NCI-H146 treated with DMSO at 0.1 percent for 48 hours (cell line): ENCODE data around the gene NOXRED1.
"Not testable (repeated sequence)": the region's sequence is repeated elsewhere in the genome, so short reads cannot be mapped to it uniquely, and the experiment has no call there.

Source experiments
- DNase-seq: peaks from one replicate; lab custom pipeline; 2025; ENCODE audit not compliant: unreplicated experiment; lab: John Stamatoyannopoulos, UW

The NOXRED1 gene

GRCh38 chr14:77423423-77423822, at the start of gene NOXRED1:
Gene NOXRED1 (minus strand): TSS chr14:77423523. CDS start chr14:77422889, 634 bp downstream.
- DNase-seq, result no peak

- DNase-seq, result no peak
Observed at GRCh38 chr14:77470224-77470870, 47.0 kb upstream of the NOXRED1 start.

- DNase-seq, result no peak
Observed at GRCh38 chr14:77469539-77469938, 46.2 kb upstream of the NOXRED1 start.

GRCh38 chr14:77469067-77469505, 45.8 kb upstream of the NOXRED1 start:
- no peak for DNase-seq

- DNase-seq, result no peak
Observed at GRCh38 chr14:77467801-77468200, 44.5 kb upstream of the NOXRED1 start.

GRCh38 chr14:77459072-77459723, 35.9 kb upstream of the NOXRED1 start:
- peak; percentile 12 for DNase-seq

- no peak for DNase-seq
Observed at GRCh38 chr14:77458249-77458950, 35.1 kb upstream of the NOXRED1 start.

GRCh38 chr14:77457522-77458248, 34.4 kb upstream of the NOXRED1 start, which contains the start of the genes AHSA1 and VIPAS39:
Gene AHSA1 (plus strand): TSS chr14:77458093. CDS start chr14:77458190, 97 bp downstream.
Gene VIPAS39 (minus strand): TSS chr14:77457601. CDS start chr14:77454102, 3,499 bp downstream.
- DNase-seq, result peak; percentile 94

GRCh38 chr14:77457115-77457521, 33.8 kb upstream of the NOXRED1 start:
- no peak for DNase-seq

GRCh38 chr14:77455966-77456640, 32.8 kb upstream of the NOXRED1 start:
- DNase-seq, result no peak

GRCh38 chr14:77442196-77442595, 18.9 kb upstream of the NOXRED1 start:
- no peak for DNase-seq

GRCh38 chr14:77439861-77440260, 16.5 kb upstream of the NOXRED1 start:
- no peak for DNase-seq

GRCh38 chr14:77438596-77438995, 15.3 kb upstream of the NOXRED1 start:
- no peak for DNase-seq

GRCh38 chr14:77436042-77436441, 12.7 kb upstream of the NOXRED1 start:
- DNase-seq, result no peak

- no peak for DNase-seq
Observed at GRCh38 chr14:77426396-77426795, 3.1 kb upstream of the NOXRED1 start.

GRCh38 chr14:77424862-77425261, 1.5 kb upstream of the NOXRED1 start:
- DNase-seq, result no peak

- no peak for DNase-seq
Observed at GRCh38 chr14:77421201-77421600, 2.1 kb downstream of the NOXRED1 start.

GRCh38 chr14:77416836-77417235, 6.5 kb downstream of the NOXRED1 start:
- DNase-seq, result no peak

GRCh38 chr14:77416098-77416497, 7.2 kb downstream of the NOXRED1 start:
- not testable (repeated sequence) for DNase-seq

- not testable (repeated sequence) for DNase-seq
Observed at GRCh38 chr14:77415403-77416030, 7.8 kb downstream of the NOXRED1 start.
